ELF-1 (cell line): Measurements from ENCODE around the gene RPS6KA6.

ENCODE experiments used
- DNase-seq: peaks from one replicate; pipeline ENCODE4 v3.0.0-alpha.2; 2016; ENCODE audit warnings: low read depth, low spot score

Gene RPS6KA6

DNA sequence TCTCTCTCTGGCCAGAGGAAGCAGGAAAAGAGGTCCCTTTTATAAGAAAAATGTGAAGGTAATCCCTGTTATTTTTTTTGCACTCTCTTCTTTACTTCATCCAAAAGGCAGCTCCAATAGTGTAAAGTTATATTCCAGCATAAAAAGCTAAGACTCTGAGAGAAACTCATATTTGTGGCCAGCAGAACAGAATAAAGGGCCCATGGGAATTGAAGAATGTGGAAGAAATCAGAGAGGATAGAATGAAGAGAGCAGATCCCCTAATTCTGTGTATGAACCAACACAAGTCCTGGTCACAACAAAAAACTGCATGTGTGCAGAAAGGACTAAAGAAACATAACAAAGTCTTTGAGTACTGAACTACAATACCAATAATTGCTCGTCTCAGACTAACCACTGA lies 22.3 kb downstream of the RPS6KA6 start:
- DNase-seq, result no peak

DNA sequence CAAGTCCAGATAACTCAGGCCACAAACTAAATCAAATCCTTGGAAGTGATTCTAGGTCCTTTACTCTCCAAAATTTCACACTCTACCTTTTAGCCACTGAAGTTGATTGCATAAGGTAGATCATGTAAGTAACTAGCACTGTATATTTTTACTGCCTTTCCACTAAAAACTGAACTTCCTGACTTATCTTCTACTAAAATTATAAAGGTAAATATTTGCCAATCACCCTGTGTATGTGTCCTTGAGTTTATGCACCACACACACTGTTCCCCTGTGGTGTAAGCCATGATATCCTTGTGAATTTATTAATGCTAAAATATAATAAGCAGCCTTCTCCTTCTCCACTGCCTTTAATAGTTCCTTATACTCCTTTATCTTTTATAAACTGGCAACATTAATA lies 25.6 kb downstream of the RPS6KA6 start:
- DNase-seq, result no peak

DNA sequence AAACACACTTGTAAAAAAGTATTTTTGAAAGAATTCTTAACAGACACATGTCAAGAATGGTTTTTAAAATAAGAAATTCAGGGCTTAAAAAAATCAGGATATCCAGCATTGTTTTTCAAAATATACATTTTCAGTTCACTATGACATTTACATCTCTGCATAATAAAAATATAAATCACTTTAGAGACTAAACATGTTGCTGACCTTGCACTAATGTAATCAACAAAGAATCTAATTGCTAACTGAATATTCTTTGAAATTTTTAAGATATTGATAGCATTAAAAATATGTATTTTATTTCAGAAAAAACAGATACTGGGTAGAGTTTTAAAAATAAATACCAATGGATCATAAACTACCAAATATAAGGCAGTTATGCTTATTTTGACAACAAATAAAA lies 26.4 kb downstream of the RPS6KA6 start:
- no peak for DNase-seq

DNA sequence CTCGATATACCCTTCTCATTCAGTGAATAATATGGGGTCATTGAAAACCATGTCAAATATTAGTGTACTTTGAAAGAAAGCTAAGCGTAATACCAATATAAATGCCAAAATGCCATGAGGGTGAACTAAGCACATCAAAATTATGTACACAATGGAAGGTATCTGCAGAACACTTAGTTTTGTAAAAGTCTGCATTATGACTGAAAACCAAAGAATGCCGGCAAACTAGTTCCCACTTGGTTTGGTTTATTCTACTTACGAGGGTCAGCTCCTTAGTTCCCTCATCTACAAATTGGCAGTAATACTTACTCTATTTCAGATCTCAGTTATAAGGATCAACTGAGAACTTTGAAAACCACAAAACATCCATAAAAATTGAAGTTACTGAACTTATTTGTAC lies 27.3 kb downstream of the RPS6KA6 start:
- DNase-seq, result no peak

DNA sequence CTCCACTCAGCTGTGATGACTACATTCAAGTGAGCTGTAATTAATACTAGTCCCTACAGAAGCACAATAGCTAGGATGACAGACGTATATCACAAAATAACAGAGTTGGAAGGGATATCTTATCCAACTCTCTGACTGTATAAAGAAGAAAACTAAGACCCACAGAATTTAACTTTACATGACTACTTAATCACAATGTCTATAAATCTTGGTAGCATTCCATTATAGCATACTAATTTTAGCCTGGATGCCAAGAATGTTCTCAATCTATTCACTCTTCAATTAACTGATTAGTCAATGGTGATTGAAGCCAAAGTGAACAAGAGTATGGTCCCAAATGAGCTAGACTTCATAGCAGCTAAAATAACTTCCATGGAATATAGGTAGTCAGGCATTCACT lies 31.2 kb downstream of the RPS6KA6 start:
- DNase-seq, result no peak

DNA sequence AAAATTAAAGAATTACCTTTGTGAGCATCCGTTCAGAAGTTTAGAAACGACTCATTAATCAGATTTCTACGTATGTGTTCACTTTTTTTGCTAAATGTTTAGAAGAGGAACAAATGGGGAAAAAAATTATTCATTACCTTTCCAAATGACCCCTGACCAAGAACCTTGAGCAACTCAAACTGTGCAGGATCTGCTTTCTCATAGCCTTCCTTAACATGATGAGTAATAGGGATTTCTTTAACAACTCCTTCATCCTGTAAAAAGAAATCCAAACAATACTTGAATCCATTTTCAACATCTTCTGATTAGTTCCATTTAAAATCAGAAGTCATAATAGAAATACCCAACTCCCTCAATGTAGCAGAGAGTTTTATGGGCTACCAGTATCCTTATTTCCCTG lies 32.1 kb downstream of the RPS6KA6 start:
- DNase-seq, result no peak

DNA sequence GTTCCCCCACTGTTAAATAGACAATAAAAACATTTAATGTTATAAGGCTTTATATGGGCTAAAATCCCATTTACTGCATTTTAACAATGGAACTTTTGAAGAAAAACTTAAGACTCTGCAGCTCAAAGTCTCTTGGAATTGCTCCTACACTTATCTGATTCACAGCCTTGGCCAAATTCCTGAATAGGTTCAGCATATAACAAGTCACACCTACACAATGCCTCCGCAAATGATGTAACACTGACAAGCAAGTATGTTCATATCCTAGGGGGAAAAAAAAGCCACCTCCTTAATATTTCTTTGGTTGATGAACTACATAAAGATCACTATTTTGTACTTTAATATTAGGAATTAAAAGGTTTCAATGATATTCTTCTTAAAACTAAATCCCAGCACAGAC lies 34.5 kb downstream of the RPS6KA6 start:
- DNase-seq, result no peak

DNA sequence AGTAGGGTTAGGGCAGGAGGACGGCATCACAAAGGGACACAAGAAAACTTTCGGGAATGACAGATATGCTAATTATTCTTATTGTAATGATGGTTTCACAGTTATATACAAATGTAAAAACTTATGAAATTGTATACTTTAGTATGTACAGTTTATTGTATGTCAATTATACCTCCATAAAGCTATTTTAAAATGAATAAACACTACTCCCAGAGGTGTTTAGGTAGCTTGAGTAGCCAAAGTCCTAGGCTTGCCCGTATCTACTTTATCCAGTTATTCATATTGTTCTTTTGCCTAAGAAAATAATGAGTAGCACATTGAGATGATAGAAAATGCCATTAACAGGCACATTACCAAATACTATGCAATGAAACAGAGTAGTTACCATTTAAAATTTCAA lies 43.0 kb downstream of the RPS6KA6 start:
- DNase-seq, result no peak

DNA sequence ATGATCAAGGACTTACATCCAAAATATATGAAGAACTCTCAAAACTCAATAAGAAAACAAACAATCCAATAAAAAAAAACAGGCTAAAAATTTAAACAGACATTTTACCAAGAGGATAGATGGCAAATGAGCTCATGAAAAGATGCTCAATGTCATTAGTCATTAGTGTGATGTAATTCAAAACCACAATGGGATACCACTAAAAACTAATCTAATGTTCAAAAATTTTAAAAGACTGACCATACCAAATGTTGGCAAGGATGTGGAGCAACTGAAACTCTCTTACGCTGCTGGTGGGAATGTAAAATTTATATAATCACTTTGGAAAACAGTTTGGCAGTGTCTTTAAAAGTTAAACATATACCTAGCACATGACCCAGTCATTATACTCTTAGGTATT lies 43.7 kb downstream of the RPS6KA6 start:
- no peak for DNase-seq

DNA sequence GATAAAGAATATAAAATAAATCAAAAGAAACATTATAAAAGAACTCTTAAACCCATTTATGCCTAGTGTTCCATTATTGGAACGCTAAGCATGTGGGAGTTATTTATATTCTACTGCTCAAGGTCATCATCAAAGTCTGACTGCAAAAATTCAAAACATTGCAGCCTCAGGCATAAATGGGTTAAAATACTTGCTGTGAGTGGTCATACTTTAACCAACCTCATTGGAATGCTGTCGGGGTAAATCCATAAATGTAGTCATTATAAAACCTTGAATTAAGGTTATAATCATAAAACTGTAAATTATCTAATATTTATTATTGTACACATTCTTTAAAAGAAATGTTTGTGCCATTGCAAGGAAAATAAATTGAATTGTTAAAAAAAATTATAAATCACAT lies 55.0 kb downstream of the RPS6KA6 start:
- no peak for DNase-seq

DNA sequence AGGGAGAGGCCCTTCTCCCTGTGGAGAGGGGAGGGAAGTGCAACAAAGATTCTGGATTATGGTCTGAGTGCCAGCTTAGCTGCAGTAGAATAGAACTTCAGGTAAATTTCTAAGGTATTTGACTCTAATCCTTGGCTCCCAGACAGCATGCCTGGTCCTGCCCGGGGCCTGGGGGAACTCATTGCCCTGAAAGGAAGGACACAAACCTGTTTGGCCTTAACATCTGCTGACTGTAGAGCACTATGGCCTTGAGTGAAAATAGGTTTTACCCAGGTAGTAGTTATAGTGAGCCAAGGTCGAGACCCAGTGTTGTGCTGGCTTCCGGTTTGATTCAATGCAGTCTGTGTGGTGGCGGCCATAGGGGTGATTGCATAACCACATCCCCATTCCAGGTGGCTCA lies 64.4 kb downstream of the RPS6KA6 start:
- DNase-seq, result no peak

DNA sequence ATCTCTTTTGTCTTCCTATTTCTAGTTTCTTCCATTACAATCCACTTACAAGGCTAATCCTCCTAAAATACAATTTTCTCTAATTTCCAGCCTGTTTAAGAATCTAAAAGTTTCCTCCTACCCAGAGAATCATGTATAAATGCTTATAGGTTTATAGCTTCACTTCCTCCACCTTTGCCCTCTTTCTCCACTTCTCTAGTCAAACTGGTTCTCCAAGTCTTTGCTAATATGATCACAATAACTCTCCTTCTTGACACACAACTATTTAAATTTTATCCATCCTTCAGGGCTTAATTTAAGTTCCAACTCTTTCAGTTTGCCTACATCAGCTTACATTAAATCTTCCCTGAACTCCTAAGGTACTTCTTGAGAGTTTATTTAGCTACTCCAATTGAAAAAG lies 69.2 kb downstream of the RPS6KA6 start:
- no peak for DNase-seq

DNA sequence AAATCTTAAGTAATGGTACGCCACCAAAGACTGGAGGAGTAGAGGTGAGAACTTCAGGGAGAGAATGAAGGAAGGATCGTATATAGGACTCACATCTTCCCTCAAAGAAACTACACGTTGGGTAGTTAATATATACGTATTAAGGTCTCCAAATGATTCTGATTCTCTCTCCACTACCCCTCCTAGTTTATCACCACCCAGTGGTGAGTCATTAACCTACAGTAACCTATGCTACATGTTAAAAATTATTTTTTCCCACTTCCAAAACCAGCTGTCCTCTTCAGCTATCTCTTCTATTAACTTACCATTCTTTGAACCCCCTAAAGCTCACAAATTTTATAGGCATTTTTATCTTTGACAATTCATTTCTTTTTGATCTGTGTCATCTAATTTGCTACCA lies 69.7 kb downstream of the RPS6KA6 start:
- DNase-seq, result no peak

DNA sequence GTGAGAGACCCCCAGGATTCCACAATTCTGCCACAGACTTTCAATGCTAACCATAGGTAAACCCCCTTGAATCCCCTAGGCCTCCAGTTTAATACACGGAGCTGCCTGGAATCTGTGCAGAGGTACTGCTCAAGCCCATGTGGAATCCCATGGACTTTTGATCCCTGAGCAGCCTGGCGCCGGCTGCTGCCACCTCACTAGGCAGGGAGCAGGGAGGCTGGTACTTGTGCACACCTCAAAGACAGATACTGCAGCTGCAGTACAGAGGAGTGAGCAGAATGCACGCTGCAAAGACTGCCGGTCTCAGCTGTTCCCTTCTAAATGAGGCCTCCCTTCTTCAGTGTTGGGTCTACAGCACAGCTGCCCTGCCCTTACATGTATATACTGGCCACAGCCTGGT lies 79.4 kb downstream of the RPS6KA6 start:
- DNase-seq, result no peak

DNA sequence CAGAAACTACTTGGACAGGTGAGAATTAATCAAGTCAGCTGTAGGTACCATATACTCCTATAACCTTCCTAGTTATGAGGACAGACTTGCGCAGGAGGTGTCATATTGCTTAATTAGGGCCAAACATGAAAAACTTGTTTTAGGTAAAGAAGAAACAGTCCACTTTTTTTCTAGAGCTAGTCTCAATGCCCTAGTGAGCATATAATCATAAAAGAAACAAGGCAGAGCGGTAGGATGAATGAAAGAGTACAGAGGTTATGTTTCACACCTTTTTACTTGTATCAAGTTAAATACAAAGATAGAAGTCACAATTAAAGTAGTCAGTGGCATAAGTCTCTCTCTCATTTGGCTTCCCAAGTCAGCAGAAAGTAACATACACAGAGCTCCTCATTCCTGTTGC lies 88.9 kb downstream of the RPS6KA6 start:
- no peak for DNase-seq

DNA sequence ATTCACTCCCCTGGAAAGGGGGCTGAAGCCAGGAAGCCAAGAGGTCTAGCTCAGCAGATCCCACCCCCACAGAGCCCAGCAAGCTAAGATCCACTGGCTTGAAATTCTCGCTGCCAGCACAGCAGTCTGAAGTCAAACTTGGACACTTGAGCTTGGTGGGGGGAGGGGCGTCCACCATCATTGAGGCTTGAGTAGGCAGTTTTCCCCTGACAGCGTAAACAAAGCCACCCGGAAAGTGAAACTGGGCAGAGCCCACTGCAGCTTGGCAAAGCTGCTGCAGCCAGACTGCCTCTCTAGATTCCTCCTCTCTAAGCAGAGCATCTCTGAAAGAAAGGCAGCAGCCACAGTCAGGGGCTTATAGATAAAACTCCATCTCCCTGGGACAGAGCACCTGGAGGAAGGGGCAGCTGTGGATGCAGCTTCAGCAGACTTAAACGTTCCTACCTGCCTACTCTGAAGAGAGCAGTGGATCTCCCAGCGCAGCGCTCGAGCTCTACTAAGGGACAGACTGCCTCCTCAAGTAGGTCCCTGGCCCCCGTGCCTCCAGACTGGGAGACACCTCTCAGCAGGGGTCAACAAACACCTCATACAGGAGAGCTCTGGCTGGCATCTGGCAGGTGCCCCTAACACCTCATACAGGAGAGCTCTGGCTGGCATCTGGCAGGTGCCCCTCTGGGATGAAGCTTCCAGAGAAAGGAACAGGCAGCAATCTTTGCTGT lies 108.4 kb downstream of the RPS6KA6 start:
- DNase-seq, result peak; percentile 37

DNA sequence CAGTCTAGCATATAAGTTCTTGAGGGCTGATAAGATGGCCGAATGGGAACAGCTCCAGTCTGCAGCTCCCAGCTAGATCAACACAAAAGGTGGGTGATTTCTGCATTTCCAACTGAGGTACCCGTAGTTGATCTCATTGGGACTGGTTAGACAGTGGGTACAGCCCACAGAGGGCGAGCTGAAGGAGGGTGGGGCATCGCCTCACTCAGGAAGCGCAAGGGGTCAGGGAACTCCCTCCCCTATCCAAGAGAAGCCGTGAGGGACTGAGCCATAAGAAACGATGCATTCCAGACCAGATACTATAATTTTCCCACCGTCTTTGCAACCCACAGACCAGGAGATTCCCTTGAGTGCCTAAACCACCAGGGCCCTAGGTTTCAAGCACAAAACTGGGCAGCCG lies 109.0 kb downstream of the RPS6KA6 start:
- DNase-seq, result peak; percentile 8

DNA sequence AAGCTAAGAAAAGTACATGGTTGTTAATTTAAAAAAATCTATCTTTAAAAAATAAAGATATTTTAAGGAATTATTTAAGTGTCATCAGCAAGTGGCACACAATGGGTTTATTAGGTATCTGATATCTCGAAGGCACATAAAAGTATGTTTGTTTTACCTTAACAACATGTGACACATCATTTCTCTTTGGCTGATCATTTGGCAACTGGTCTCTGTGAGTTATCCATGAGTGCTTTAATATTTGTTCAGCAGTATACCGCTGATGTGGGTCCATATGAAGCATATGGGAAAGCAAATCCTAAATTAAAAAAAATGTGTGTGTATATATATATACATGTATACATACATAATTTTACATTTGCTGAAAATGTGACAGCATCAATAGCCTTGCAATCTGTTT lies 123.2 kb downstream of the RPS6KA6 start:
- no peak for DNase-seq

DNA sequence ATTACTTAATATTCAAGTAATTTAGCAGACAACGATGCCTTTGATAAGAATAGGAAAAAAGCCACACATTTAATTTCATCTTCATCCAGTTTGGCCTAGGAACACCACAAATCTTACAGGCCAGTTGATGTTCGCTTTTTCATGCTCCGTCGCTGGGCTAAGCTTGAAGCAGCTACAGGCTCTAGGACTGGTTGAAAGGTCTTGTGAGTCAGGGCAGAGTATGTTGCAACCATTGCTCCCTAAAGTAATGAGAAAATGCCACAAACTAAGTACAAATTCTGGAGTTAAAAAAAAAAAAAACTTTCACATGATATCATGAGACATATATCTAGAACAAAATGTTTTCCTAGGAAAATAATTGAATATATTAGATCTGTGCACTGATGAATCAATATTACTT lies 123.8 kb downstream of the RPS6KA6 start:
- no peak for DNase-seq

DNA sequence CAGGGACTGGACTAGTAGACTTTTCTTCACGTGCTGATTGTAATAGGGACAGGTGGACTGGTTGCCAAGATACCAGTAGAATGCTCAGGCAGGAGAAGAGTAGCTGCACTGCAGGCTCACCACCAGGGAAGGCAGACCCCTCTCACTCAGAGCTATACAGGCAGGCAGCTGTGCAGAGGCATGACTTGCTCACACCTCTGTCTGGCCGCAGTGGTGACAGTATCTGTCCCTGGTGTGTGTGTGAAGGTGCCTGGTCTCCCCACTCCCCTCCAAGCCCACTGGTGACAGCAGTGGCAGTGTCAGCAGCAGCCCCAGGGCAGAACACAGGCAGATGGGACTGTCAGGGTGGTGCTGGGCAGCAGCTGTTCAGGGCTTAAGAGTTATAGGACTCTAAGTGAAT lies 140.7 kb downstream of the RPS6KA6 start:
- DNase-seq, result no peak

DNA sequence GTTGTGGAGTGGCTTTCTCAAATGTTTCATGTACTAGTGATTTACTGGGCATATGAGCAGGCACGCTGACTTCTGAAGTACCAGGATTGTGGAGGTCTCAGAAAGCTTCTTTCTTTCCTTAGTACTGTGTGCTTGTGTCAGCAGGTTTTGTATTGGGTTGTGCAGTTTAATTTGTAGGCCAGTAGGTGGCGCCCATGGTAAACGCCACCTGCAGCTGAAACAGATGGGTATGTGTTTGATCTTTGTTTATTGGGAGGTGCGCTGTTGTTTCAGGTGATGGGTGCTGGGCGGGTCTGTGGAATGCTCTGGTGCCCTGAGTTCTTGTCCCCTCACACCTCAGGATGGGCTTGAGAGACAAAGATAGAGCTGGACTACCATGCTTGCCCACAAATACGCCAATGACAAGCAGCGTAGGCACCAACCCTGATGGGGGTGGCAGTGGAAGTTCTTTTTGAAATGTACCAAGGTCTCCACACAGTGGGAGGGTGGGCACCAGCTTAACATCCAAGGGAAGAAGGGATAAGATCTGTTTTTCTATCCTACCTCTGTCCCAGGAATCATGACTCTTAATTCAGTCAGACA lies 141.5 kb downstream of the RPS6KA6 start:
- peak; percentile 79 for DNase-seq

DNA sequence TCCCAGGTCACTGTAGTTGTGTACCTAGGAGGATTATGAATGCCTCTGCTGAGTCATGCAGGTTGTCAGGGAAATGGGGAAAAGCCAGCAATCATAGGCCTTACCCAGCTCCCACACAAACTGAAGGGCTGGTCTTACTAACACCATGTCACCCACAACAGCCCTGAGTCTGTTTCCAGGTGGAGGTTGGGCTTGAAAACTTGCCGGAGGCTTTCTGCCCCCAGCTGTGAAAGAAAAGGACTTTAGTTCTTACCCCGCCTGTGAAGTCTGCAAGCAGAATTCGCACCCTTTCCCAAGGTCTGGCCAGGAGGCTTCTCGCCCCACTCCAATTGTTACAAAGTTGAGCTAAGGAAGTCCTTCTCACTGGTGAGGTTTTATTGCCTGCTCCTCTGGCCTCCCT lies 143.9 kb downstream of the RPS6KA6 start:
- DNase-seq, result peak; percentile 85
